Ascending aorta (tissue), 2 donors: Measurements from ENCODE around the gene KBTBD8. TPM values are rescaled to one million over a fixed set of nuclear protein-coding genes. Genes with fewer than 3 reads are reported as not detected.

Source experiments
- DNase-seq, 2 donors: peaks; one replicate each; pipeline ENCODE4 v3.0.0-alpha.2; 2019; ENCODE audit warnings: low spot score in 2 of 2
- H3K27ac ChIP-seq, 2 donors: fragments of 200-600 bp; sonication (generic); one replicate each; pipeline ENCODE4 v1.5.1; 2016 to 2017; ENCODE audit warnings: mild to moderate bottlenecking in 1 of 2
- H3K27me3 ChIP-seq: fragments of 200-600 bp; sonication (generic); one replicate; pipeline ENCODE4 v1.5.1; 2017
- H3K36me3 ChIP-seq, 2 donors: fragments of 200-600 bp; sonication (generic); one replicate each; pipeline ENCODE4 v1.5.1; 2016
- H3K4me1 ChIP-seq, 2 donors: fragments of 200-600 bp; sonication (generic); one replicate each; pipeline ENCODE4 v1.5.1; 2016 to 2017; ENCODE audit warnings: mild to moderate bottlenecking in 1 of 2
- H3K4me3 ChIP-seq, 2 donors: fragments of 200-600 bp; sonication (generic); one replicate each; pipeline ENCODE4 v1.5.1; 2016 to 2017; ENCODE audit warnings: mild to moderate bottlenecking in 1 of 2
- H3K9me3 ChIP-seq, 2 donors: fragments of 200-600 bp; sonication (generic); one replicate each; pipeline ENCODE4 v1.5.1; 2016
- intact Hi-C: fragments of 100-400 bp; cut with DNase I; formaldehyde crosslinking; loops from one replicate; pipeline ENCODE4 v1.15.1; 2023
- total RNA-seq: library from RNA; depleted of rRNA; stranded (reverse); fragments of >200 nt; gene quantifications from one replicate; pipeline ENCODE4 v1.1.0, GENCODE V29; 2016
- TF ChIP-seq, protein P1 (sequence below), 3 experiments: fragments of 200-600 bp in 2 of 3; fragments of 450-650 bp in 1 of 3; sonication (generic) in 2 of 3; IDR thresholded peaks; one replicate each; pipeline ENCODE4 v1.5.1; 2016 to 2019; ENCODE audit warnings: antibody characterized with exemption in 3 of 3, mild to moderate bottlenecking in 1 of 3, moderate library complexity in 1 of 3

Gene KBTBD8
- total RNA-seq, 1 donor from 2014 or later, result not detected

DNA sequence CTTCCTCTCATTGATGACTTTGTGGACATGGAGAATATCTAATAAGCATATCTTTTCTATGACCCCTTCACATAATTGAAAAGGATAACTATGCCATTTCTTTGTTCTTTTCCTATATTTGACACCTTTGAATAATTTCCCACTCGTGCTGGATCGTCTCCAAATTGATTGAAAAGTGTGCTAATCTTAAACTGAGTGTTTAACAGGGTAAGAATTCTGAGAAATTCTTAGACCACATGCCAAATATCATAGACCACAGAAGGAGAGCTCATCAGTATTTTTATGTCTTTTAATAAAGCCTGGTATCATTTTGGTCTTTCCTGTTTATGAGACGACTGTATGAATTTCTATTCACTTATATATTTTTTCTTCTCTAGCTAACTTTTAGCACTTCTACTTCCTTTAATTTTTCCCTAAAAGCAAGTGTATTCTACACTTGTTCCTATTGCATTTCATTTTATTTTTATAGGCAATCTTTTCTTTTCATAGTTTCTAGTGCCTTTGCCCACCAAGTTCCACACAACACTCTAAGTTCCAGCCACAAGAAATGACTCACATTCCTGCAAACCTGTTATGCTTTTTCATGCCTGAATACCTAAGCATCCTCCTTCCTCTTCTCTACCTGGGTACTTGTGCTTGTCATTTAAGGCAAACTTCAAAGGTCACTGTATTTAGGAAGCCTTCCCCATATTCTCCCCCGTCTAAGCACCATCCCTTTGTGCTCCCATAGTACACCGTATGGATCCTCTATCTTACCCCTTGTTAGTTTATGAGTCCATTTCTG is 30.1 kb downstream of the KBTBD8 start:
- DNase-seq, result no peak
- TF ChIP-seq, protein P1, sequence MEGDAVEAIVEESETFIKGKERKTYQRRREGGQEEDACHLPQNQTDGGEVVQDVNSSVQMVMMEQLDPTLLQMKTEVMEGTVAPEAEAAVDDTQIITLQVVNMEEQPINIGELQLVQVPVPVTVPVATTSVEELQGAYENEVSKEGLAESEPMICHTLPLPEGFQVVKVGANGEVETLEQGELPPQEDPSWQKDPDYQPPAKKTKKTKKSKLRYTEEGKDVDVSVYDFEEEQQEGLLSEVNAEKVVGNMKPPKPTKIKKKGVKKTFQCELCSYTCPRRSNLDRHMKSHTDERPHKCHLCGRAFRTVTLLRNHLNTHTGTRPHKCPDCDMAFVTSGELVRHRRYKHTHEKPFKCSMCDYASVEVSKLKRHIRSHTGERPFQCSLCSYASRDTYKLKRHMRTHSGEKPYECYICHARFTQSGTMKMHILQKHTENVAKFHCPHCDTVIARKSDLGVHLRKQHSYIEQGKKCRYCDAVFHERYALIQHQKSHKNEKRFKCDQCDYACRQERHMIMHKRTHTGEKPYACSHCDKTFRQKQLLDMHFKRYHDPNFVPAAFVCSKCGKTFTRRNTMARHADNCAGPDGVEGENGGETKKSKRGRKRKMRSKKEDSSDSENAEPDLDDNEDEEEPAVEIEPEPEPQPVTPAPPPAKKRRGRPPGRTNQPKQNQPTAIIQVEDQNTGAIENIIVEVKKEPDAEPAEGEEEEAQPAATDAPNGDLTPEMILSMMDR (IDR thresholded peaks at IDR 0.05), result no peak
- H3K4me1 ChIP-seq, result no peaks in the 10 kb centered on the region
- H3K27me3 ChIP-seq, result no peaks in the 10 kb centered on the region
- H3K4me3 ChIP-seq, result no peak overlapping the region
- H3K36me3 ChIP-seq, result no peaks in the 10 kb centered on the region
- intact Hi-C loops, result no loop called here
- no peak overlapping the region for H3K27ac ChIP-seq
- H3K9me3 ChIP-seq, result no peaks in the 10 kb centered on the region

DNA sequence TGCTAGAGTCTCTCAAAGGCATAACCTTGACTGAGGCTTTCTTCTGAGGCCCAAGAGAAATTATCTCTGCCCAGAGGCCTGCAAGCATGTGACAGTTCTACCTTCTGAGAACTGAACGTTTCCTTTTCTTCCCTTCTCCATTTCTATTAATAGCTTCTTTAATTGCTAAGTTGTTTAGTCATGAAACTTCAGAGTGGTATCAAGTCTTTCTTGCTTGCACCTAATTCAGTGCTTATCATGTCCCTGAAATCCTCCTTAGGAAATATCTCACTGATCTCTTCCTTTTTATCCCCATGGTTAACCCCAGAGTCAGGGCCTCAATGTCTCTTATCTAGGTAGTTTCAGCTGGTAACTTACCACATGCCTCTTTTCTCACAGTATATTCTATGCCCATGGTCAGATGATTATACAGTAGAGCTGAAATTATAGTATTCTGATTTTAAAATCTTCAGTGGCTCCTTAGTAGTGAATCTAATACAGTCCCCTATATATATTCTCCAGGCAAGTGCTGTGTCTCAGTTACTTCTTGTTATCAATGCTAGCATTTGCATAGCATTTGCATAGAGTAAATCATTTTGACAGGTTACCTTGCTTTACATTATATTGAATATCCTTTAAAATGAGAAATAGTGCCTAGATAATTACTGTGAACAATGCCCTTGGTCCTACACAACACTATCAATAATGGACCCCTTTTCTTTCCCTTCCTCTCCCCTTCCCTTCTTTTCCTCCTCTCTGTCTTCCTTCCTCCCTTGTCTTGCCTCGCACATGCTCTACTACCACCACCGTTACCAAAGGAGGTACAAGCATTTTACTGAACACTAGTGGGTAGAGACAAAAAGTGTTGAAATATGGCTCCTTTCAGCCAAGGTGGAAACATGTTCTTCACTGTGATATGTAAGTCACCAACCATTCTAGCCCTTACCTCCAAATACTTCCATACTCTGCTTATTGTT is 33.0 kb downstream of the KBTBD8 start:
- Histone ChIP-seq H3K4me1 (no peaks in the 10 kb centered on the region), H3K27ac (no peak overlapping the region), H3K27me3 (no peaks in the 10 kb centered on the region), H3K36me3 (no peaks in the 10 kb centered on the region), H3K9me3 (no peaks in the 10 kb centered on the region), H3K4me3 (no peak overlapping the region)
- intact Hi-C loops, result no loop called here
- DNase-seq, result no peak
- TF ChIP-seq, protein P1 (IDR thresholded peaks at IDR 0.05), result no peak

DNA sequence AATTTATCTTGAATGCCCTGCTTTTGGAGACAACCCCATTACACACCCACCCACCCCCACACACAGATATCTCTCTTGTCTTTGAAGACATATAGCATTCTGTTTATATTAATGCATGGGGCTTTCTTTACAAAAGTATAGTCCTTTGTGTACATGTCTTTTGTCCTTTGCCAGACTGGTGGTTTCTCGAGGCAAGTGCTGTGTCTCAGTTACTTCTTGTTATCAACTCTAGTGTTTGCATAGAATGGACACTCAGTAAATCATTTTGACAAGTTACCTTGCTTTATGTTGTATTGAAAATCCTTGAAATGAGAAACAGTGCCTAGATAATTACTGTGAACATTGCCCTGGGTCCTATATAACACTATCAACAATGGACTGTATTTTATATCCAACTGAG is 33.9 kb downstream of the KBTBD8 start:
- no peaks in the 10 kb centered on the region for H3K9me3 ChIP-seq
- no peak overlapping the region for H3K4me3 ChIP-seq
- TF ChIP-seq, protein P1 (IDR thresholded peaks at IDR 0.05), result no peak
- no peak for DNase-seq
- intact Hi-C loops, result no loop called here
- H3K36me3 ChIP-seq, result no peaks in the 10 kb centered on the region
- H3K27me3 ChIP-seq, result no peaks in the 10 kb centered on the region
- H3K4me1 ChIP-seq, result no peaks in the 10 kb centered on the region
- no peak overlapping the region for H3K27ac ChIP-seq

DNA sequence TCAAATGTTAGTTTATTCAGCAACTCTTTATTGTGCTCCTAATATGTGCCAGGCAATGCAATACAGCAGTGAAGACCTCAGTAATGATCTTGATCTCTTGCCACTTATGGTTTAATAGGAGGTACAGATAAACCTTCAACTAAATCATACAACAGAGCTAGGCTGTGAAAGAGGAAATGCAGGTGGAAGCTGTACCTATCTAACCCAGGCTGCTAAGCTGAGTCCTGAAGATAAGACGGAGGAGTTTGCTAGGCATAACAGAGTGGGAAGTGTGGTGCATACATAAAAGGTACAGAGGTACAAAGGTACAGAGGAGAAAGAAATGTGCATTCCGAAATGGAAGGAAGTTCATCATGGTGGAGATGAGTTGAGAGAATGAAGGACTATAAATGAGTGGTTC is 35.0 kb downstream of the KBTBD8 start:
- no peaks in the 10 kb centered on the region for H3K36me3 ChIP-seq
- no peaks in the 10 kb centered on the region for H3K4me1 ChIP-seq
- DNase-seq, result no peak
- no peaks in the 10 kb centered on the region for H3K27me3 ChIP-seq
- intact Hi-C loops, result no loop called here
- TF ChIP-seq, protein P1 (IDR thresholded peaks at IDR 0.05), result no peak
- no peak overlapping the region for H3K4me3 ChIP-seq
- H3K27ac ChIP-seq, result no peak overlapping the region
- no peaks in the 10 kb centered on the region for H3K9me3 ChIP-seq

DNA sequence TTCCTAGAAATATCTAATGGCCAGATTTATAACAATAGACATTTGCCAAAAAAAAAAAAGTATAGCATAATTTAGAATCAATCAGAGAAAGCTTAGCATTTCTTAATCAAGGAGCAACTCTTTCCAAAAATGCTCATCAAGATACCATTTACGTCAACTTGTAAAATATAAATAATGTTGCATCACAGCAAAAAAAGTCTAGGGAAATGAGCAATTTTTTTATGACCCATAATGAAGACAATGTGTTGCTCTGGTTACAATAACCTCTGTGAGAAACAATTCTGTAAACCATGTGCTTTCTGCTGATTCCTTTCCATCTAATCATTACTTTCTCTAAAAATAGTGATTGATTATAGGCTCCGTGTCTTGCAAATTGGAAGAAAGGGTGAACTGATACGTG is 36.3 kb downstream of the KBTBD8 start:
- TF ChIP-seq, protein P1 (IDR thresholded peaks at IDR 0.05), result no peak
- Histone ChIP-seq H3K36me3 (no peaks in the 10 kb centered on the region), H3K27ac (no peak overlapping the region), H3K27me3 (no peaks in the 10 kb centered on the region), H3K4me1 (no peaks in the 10 kb centered on the region), H3K9me3 (no peaks in the 10 kb centered on the region), H3K4me3 (no peak overlapping the region)
- no peak for DNase-seq
- intact Hi-C loops, result no loop called here
